Stimulated activated CD8-positive, alpha-beta memory T cell treated with anti-CD3 and anti-CD28 coated beads, Interleukin-12 subunit alpha, Interleukin-12 subunit beta, amount 100 ng/mL, for 1 hour (primary cell): Measurements from ENCODE around the gene CTNNA3.

Experiments
- DNase-seq: peaks from one replicate; pipeline ENCODE4 v3.0.0-alpha.2; 2020; ENCODE audit warnings: low read depth

Gene CTNNA3

DNA sequence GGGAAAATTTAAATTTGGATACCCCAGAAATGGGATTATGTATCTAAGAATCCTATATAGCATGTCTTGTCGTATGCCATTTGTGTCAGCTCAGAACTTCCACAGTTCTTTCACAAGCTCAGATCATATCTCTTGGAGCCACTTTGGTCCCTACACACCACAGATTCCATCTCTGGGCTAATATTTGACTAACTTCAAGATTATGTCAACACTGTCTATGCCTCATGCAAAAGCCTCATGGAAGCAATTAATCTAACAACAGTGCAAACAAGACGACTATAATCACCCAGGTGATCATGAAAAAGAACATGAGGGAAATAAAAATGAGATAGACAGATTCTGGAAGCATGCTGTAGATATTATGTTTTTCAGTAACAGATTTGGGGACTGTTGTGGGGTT is 581.0 kb downstream of the CTNNA3 start:
- no peak for DNase-seq

DNA sequence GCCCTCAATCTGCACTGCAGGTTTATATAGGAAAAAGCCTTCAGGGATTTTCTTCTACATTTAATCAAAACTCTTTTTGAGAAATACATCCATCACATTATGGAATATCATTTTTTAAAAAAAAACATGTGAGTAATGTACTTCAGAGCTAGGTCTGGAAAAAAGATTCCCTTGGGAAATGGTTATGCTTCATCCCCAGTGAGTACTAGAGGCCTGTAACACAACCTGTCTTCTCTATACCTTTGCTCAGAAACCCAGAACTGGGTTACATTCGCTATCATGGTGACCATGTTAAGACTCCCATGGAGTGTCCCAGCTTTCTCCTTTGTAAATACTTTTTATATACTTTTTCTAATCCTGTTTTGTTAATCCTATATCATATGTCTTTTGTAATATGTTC is 583.2 kb downstream of the CTNNA3 start:
- DNase-seq = no peak

DNA sequence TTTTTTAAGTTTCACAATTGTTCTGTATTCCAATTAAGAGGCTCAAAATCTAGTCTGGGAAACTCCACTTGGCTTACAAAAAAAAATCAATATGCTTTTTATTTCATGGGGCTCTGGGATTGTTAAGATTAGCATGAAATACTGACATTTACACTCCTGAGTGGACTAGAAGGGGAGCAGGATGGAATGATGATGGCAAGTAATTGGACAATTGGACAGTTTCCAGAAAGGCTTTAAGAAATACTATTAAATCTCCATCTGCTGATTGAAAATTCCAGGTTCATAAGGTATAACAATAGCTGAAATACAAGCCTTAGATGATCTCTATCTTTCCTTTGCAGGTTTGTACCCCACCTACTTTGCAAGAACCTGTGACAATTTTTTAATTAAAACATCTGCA is 585.7 kb downstream of the CTNNA3 start:
- no peak for DNase-seq

DNA sequence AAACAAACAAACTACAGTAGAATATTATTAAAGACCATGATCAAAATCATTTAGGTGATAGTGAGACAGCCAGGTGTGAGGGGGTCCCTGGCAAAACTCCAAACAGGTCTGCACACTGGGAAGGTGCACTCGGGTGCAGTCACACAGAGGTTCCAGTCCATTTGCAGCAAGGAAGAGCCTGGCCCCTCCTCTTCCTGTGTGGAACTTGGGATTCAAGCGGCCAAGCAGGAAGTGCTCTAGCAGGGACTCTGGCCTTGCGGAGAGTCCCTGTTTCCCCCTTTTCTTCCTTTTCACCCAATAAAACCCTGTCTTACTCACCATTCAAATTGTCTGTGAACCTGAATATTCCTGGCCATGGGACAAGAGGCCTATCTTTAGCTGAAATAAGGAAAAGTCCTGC is 588.3 kb downstream of the CTNNA3 start:
- DNase-seq = no peak

DNA sequence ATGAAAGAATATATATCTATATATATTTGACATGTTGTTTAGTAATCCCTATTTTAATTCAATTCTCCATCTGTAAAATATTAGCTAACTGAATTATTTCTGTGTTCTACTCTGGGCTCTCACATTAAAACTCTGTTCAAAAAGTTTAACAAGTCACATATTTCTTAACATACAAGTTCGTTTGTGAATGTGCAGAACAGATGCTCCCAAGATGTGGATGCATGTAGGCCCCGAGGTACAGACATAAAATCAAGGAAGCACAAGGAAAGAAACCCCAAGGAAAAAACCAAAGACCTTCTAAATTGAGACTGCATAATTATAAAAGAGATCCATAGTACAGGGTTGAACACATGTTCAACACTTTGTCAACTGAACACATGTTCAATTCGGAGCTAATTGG is 595.0 kb downstream of the CTNNA3 start:
- no peak for DNase-seq

DNA sequence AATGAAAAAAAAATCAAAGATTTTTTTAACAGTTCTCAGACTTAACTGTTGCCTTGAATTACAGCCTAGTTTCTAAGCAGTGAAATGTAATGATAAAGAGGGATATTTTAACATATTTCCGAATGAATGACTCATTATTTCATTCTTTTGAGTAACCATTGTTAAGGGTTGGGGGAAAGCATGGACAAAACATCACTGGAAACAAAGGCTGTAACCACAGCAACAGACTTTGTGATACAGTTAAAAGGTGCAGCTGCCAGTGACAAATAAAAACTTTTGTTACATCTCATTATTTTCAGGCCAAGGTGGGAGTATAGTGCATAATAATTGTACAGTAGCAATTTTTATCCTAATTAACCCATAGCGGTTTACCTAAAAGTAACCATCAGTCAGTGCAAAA is 597.5 kb downstream of the CTNNA3 start:
- DNase-seq = no peak

DNA sequence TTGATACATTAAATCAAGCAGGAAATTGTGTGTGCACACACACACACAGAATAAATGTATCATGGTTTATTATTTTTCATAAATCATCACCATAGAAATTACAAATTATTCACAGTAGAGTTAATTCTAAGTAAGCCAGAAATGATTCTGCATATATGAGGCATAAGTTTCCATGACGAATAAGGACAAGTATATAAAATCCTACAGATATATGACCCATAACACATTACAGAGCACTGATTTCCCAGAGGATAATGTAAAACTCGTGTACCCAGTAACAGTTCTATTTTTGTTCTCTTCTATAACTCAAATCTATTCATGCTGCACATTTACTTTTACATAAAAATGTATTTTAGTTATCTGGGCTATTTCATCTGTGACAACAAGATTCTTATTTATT is 600.5 kb downstream of the CTNNA3 start:
- no peak for DNase-seq

DNA sequence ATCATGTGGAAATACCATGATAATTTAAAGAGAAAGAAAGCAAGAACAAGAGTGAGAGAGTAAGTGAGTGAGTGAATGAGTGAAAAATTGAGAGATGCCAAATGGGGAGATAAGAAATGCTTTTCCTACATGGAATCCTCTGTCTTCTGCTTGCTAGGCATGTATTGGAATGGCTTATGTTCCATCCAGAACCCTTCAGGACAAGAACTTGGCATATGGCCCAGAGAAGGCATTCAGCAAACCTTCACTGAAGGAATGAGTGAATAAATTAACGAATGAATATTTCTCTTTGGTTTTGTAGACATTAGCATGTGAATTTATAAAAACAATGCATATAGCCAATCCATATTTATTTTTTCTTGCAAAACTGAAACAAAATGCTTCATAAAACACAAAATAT is 608.0 kb downstream of the CTNNA3 start:
- DNase-seq = no peak

DNA sequence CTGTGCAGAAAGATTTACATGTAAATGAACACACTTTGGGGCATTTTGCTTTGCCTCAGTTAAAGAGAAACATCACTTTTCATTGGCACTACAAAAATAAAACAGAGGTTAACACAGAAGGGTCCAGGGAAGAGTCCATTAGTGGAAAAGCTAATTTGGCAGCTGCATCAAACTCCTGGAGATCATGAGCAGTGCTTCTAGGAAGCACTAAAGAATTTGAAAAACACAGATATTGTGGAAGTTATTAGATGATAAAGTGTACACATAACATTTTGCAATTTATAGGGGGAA is 608.9 kb downstream of the CTNNA3 start:
- DNase-seq = no peak

DNA sequence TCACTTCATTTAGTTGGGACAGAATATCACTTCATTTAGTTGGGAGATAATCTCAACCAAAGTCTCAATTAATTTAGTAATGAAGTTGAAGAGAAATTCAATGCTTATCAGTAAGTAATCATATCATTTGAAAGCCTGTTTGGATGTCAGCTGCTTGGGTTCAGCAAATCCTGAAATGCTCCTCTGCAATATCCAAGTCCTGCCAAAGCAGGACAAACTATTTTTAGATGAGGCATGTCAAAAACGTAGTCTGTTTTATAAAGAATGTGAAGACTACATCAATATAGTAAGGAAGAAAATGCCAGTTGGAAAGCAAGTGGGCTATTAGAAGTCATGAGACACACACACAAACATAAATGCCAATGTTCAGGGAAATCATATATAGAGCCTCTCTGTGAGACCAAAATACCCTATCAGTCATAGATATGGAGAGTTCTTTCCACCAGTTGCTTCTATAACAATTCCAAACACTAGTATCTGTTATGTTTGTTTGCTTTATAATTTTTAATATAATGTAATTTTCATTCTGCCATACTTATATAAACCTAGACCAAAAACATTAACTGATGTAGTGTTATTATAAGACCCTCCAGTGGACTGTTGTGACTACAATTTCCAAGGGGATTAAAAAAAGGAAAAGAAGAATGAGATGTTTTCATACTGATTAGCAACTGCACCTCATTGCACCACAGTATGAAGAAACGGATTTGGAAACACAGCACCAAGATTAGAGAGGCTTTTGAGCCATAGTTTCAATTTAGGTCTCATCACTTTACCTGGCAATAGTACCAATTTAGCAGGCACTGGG is 609.5 kb downstream of the CTNNA3 start:
- no peak for DNase-seq

DNA sequence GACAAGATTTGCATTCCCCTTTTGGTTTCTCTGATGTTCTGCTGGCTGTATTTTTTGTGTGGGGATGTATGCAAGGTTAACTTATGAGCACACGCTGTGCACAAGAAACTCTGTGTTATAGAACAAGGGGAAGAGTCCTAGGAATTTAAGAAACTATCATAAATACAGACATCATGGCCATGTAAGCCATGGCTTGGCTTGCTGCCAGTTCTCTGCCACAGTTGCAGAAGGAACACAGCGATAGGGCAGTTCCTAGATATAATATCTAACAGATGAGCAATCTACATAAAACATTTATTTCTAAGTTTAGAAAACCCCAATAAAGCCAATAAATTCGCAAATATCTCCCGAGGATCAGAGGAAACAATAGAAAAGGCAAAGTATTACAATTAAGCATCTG is 616.9 kb downstream of the CTNNA3 start:
- DNase-seq = no peak

DNA sequence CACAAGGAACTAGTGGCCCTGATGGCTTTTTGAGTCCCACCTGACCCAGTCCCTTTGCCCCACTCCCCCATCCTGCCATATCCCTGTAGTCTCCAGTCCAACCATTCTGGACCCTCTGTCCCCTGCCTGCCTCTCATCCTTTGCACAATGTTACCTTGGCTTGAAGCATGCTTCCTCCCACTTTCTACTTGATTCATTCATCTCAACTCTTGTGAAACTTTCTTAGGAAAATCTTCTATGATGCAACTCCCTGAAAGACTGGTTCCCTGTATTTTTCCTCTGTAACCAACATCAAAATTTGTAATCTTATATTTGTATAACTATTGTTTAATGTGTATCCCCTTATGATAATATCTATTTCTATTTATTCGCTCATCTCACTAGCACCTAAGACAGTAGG is 618.6 kb downstream of the CTNNA3 start:
- DNase-seq = no peak

DNA sequence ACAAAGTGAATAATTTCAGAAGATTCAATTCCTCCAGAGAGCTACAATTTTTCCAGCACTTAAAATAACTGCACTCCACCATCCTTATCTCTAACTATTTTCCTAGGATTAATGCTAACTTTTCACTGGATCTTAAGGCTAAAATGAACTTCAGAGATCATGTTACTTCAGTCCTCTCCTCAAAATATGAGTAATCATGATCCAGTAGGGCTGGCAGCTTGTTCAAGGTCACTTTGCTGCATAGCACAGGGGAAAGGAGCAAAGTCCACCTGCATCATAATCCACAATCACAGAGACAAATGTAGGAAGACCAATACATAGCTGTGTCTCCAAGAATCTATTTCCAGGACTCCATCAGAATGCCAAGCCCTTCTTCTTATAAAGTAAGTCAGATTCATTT is 619.9 kb downstream of the CTNNA3 start:
- DNase-seq = no peak

DNA sequence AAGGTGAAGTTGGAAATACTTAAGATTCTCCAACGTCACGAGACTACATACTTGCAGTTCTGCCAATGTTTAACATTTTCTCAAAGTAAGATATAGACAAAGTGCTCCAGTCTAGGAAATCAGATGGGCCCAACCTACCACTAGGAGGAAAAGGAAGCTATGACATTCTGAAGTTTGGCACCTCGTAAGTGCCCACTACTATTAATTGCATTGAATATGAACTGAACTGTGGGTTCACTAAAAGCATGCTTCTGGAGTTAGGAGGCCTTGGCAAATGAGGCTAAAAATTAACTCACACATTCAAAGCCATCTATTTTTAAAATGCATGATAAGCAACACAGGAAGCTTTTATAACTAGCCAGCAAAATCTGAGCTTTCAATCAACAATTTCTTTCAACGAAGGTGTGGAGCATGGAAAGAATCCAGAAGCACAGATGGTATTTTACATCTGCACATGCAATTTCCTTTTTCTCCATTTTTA is 620.5 kb downstream of the CTNNA3 start:
- no peak for DNase-seq

DNA sequence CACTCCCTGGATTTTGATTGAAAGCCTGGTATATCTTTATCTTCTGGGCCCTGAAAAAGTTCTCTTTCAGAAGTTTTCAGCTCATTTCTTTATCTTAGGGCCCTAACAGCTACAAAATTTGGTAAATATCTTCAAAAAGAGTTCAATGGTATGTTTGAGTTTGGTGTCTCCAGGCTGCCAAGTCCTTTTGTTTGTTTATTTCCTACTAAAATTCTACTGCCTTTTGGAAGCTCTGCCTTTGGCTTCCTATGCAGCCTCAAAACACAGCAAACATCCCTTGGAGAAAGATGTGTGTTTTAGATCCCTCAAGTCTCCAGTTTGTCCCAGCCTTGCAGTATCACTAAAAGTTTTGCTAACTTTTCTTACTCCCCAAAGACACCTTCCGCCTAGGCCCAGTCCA is 623.3 kb downstream of the CTNNA3 start:
- DNase-seq = no peak

DNA sequence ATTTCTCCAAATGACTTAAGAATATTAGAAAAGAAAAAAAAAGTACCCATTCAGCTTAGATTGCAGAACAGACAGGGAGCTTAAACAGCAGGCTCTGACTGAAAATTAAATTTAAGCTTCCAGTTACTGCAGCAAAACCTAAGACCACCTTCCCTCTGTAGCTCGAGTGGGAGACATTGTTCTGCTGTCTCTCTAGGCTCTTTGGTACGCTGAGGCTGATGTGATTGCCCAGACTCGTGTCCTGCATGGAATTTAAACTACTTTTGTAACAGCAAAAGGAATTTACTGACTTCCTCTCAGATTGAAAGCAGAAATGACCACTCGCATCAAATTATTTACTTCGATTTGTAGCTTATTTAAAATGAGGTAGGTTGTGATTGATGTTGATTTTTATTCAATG is 645.6 kb downstream of the CTNNA3 start:
- no peak for DNase-seq

DNA sequence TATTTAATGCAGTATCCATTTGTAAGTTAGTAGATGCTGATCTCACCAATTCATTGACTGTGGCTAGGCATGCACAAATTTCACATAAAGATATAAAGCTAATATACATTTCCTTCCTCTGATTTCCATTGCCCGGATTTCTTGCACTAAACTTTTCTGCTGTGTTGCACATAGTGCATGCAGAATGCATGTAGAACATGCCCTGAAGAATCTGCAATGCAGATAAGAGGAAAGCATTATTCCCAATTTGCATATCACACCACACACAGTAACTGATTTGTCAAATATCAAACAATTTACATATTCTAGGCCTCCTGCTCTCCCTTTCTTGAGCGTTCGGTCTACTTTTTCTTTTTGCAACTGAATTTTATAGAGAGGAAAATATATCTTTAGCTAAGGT is 646.0 kb downstream of the CTNNA3 start:
- no peak for DNase-seq

DNA sequence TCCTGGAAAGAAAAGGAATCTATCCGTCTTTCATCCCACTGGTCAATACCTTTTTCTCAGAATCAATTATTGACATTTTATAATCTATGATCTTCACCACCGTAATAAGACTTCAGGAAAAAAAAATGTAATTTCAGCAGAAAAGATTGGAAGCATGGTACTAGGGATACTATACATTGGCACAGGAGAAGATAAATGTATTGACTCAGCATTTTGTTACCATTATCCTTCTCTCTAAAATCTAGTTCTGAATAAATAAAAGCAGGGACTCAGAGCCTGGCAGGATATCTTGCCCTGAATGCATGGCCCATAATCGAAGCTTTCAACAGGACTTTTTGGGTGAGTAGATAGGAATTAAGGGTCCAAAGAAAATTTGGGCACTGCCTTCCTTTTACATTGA is 649.5 kb downstream of the CTNNA3 start:
- no peak for DNase-seq

DNA sequence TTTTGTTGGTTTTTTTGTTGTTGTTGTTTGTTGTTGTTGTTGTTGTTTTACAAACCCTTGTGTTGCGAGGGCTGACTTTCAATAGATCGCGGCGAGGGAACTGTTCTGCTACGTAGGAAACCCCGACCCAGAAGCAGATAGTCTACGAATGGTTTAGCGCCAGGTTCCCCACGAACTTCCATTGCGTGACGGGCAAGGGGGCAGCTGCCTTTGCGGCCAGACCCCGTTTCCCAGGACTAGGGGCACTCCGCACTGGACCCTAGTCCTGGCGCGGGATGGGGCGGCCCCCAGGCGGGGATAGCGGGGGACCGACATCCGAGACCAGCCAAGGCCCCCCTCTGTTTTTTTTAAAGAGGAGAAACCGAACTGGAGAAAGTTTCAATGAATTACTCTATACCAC is 650.6 kb downstream of the CTNNA3 start:
- no peak for DNase-seq

DNA sequence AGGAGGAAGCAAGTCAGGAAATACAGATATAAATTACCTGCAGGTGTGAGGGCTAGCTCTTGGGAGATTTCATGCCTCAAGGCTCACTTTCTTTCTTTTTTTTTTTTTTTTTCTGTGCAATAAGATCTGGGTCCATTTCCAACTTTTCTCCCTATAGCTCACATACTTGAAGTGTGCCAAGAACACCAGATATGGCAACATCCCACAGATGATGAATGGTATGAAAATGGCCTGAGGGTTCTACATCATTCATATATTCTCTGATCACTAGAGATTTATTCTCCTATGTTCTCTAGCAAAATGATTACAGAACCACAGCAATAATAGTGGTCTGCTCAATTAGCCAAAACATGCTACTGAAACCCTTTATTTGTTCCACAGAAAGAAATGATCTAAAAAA is 653.0 kb downstream of the CTNNA3 start:
- DNase-seq = no peak

DNA sequence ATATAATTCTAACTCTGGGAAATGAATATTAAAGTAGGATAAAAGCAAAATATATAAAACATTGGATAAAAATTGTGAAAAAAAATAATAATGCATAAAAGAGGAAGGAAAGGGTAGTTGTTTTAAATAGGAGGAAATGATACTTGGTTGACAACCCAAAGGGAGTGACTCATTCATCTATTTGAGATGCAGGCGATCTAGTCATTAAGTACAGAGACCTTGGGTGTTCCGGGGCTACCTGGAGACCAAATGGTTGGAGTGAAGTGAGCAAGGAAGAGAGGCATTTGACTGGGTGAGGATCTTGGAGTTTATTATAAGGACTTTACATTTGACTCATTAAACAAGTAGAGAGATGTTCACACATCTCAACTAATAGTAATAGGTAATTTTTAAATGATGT is 659.2 kb downstream of the CTNNA3 start:
- no peak for DNase-seq

DNA sequence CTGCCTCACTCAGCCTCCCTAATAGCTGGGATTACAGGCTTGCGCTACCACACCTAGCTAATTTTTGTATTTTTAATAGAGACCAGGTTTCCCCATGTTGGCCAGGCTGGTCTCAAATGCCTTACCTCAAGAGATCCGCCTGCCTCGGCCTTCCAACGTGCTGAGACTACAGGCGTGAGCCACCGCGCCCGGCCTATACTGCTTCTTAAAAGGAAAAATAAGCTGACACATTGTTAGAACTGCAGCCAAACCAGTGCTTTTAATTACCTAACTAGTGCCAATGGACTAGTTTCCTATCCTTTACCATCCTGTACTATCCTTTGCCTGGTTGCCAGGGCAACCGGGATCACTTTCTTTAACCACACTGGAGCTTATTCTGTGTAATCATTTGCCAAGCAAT is 662.1 kb downstream of the CTNNA3 start:
- no peak for DNase-seq

DNA sequence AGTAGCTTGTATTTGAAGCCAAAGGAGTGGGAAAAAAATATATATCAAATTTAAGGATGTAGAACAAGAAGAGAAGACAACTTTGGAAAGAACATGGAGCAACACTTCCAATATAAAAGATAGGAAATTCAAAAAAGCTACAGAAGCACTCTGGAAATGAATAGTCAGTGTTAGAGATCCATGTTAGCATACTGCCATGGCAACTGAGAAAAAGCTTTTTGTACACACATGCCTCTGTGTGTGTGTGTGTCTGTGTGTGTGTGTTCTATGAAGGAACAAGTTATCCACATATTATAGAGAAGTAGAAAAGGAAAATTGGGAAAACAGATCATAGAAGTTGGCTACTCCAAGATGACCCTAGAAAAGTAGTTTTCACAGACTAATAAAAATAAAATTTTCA is 673.9 kb downstream of the CTNNA3 start:
- DNase-seq = no peak

DNA sequence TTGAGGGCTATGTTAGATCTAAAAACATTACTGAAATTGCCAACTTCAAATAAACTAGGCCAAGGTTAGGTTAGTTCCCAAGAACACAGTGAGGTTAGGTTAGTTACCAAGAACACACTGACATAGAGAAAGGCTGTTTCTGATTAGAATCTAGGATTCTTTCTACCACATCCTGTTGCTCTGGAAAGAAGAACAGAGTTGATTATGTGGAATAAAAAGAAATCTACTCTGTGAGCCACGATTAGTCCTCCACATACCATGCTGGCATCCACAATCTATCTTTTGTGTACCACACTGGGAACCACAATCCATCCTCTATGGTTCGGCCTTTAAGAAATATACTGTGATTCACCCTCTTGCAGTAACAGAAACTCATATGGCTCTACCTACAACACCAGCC is 678.8 kb downstream of the CTNNA3 start:
- no peak for DNase-seq

DNA sequence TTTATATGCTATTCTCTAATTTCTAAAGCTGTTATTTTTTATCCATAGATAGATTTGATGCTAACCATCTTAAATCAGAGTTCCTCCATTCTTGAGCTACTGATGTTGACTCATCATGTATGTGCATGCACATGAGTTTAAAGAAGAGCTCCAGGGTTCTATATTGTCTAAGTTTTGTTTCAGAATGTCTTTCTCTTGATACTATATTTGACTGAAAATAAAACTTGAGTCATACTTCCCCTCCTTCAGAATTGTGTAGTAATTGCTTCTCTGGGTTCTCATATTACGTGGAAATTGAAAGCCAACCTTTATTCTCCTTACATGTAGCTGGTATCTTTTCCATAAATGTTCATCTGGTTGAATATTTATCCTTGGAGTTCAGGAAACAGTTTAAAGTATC is 680.8 kb downstream of the CTNNA3 start:
- DNase-seq = no peak
